Neutrophil (primary cell): ENCODE results near the gene PRPSAP1.

Experiments
- H3K27ac ChIP-seq: fragments of 200-600 bp; sonication (generic); 2 replicates; pipeline ENCODE4 v1.5.1; 2016; ENCODE audit warnings: mild to moderate bottlenecking, moderate library complexity
- H3K27me3 ChIP-seq: fragments of 200-600 bp; sonication (generic); 2 replicates; pipeline ENCODE4 v1.6.0; 2016; ENCODE audit warnings: mild to moderate bottlenecking
- H3K36me3 ChIP-seq: fragments of 200-600 bp; sonication (generic); 2 replicates; pipeline ENCODE4 v1.5.1; 2017
- H3K4me1 ChIP-seq, 2 experiments: fragments of 200-600 bp in 1 of 2; sonication (generic) in 1 of 2; 1 replicate in 1 of 2; 2 replicates in 1 of 2; pipeline versions ENCODE4 v1.5.1 to v1.6.1; 2013 to 2016; ENCODE audit warnings: low read depth in 1 of 2, low read length in 1 of 2, mild to moderate bottlenecking in 1 of 2, moderate library complexity in 1 of 2; ENCODE audit not compliant: control insufficient read depth in 1 of 2, insufficient read depth in 1 of 2
- H3K4me3 ChIP-seq, 2 experiments: fragments of 200-600 bp in 1 of 2; sonication (generic) in 1 of 2; 1 replicate in 1 of 2; 2 replicates in 1 of 2; pipeline ENCODE4 v1.5.1; 2013 to 2016; ENCODE audit warnings: low read depth in 1 of 2, low read length in 1 of 2, mild to moderate bottlenecking in 1 of 2, moderate library complexity in 1 of 2
- H3K9me3 ChIP-seq: fragments of 200-600 bp; sonication (generic); 2 replicates; pipeline ENCODE4 v1.5.1; 2016
- TF ChIP-seq, protein P1 (sequence below): fragments of 200-600 bp; sonication (generic); IDR thresholded peaks from 2 replicates; pipeline ENCODE4 v1.5.1; 2016; ENCODE audit warnings: antibody characterized with exemption

The PRPSAP1 gene

DNA sequence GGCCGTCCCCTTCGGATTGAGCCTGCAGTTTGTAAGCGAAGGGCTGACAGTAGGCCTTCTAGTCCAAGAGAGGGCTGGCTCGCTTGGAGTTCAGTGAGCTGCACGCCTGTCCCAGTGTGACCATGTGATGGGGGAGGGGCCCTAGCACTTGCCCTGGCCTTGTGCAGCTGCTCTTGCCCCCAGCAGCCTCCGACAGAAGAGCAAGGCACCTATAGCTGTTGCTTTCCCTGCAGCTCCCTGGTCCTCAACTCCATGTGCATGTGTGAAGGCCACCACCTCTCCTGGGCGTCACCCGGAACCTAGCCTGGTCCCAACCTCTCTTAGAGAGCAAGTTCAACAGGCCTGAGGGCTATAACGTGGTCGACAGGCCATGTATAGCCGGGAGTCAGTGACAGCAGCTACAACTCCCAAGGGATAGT lies 36.3 kb upstream of the PRPSAP1 start:
- peaks cover 22% of the 10 kb centered on the region for H3K27me3 ChIP-seq
- no peaks in the 10 kb centered on the region for H3K9me3 ChIP-seq
- H3K36me3 ChIP-seq, result peaks cover 41% of the 10 kb centered on the region
- H3K4me3 ChIP-seq, result no peak overlapping the region
- TF ChIP-seq, protein P1, sequence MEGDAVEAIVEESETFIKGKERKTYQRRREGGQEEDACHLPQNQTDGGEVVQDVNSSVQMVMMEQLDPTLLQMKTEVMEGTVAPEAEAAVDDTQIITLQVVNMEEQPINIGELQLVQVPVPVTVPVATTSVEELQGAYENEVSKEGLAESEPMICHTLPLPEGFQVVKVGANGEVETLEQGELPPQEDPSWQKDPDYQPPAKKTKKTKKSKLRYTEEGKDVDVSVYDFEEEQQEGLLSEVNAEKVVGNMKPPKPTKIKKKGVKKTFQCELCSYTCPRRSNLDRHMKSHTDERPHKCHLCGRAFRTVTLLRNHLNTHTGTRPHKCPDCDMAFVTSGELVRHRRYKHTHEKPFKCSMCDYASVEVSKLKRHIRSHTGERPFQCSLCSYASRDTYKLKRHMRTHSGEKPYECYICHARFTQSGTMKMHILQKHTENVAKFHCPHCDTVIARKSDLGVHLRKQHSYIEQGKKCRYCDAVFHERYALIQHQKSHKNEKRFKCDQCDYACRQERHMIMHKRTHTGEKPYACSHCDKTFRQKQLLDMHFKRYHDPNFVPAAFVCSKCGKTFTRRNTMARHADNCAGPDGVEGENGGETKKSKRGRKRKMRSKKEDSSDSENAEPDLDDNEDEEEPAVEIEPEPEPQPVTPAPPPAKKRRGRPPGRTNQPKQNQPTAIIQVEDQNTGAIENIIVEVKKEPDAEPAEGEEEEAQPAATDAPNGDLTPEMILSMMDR, result no peak
- peaks cover 12 to 13% of the 10 kb centered on the region in 2 experiments for H3K4me1 ChIP-seq
- no peak overlapping the region for H3K27ac ChIP-seq

DNA sequence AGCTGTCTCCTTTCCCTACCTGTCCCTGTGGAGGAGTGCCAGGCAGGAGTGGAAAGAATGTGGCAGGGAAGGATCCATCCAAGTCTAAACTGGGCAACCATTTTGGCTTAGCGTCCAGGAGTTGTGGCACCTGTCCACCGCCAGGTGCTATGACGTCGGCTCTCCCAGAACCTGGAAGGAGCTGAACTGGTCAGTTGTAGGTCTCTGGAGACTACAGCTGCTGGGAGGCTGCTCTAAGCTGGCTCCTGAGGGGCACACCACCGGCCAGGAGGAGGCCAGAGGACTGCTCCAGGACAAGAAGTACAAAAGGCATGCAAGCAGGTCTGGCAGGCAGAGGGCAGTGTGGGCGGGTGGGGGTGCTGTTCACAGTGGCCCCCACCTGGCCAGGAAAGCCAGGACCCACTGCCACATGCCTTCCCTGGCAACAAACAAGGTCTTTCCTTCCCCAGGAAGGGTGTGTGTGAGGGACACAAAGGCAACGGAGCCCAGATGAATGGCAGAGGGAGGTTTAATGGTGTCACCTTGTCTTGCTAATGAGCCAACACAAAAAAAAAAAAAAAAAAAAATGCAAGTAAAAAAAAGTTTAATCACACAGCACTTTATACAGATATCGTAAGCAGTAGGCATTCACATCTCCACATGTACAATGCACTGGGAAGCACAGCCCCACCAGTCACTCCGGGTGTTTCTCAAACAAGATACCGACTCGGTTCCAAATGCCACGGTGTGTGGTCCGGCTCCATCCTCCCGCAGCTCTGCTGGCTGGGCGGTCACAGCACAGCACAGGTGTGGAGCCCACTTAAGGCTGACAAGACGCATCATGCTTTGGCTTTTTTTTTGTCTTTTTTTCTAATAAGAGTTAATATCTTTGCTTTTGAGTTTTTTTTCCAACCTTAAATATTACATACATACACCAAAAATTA lies 35.5 kb upstream of the PRPSAP1 start:
- H3K4me3 ChIP-seq, result no peak overlapping the region
- H3K4me1 ChIP-seq, result peaks cover 18 to 19% of the 10 kb centered on the region in 2 experiments
- H3K27ac ChIP-seq, result no peak overlapping the region
- TF ChIP-seq, protein P1, result no peak
- H3K9me3 ChIP-seq, result no peaks in the 10 kb centered on the region
- peaks cover 38% of the 10 kb centered on the region for H3K36me3 ChIP-seq
- peaks cover 29% of the 10 kb centered on the region for H3K27me3 ChIP-seq

DNA sequence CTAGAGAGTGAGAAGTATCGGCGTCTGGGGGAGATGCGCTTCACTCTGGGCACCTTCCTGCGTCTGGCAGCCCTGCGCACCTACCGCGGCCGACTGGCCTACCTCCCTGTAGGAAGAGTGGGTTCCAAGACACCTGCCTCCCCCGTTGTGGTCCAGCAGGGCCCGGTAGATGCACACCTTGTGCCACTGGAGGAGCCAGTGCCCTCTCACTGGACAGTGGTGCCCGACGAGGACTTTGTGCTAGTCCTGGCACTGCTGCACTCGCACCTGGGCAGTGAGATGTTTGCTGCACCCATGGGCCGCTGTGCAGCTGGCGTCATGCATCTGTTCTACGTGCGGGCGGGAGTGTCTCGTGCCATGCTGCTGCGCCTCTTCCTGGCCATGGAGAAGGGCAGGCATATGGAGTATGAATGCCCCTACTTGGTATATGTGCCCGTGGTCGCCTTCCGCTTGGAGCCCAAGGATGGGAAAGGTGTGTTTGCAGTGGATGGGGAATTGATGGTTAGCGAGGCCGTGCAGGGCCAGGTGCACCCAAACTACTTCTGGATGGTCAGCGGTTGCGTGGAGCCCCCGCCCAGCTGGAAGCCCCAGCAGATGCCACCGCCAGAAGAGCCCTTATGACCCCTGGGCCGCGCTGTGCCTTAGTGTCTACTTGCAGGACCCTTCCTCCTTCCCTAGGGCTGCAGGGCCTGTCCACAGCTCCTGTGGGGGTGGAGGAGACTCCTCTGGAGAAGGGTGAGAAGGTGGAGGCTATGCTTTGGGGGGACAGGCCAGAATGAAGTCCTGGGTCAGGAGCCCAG lies 33.5 kb upstream of the PRPSAP1 start:
- Histone ChIP-seq H3K4me1 (peaks cover 34 to 37% of the 10 kb centered on the region in 2 experiments), H3K27me3 (peaks cover 48% of the 10 kb centered on the region), H3K9me3 (no peaks in the 10 kb centered on the region), H3K36me3 (peaks cover 22% of the 10 kb centered on the region), H3K27ac (no peak overlapping the region), H3K4me3 (no peak overlapping the region)
- TF ChIP-seq, protein P1, result no peak

DNA sequence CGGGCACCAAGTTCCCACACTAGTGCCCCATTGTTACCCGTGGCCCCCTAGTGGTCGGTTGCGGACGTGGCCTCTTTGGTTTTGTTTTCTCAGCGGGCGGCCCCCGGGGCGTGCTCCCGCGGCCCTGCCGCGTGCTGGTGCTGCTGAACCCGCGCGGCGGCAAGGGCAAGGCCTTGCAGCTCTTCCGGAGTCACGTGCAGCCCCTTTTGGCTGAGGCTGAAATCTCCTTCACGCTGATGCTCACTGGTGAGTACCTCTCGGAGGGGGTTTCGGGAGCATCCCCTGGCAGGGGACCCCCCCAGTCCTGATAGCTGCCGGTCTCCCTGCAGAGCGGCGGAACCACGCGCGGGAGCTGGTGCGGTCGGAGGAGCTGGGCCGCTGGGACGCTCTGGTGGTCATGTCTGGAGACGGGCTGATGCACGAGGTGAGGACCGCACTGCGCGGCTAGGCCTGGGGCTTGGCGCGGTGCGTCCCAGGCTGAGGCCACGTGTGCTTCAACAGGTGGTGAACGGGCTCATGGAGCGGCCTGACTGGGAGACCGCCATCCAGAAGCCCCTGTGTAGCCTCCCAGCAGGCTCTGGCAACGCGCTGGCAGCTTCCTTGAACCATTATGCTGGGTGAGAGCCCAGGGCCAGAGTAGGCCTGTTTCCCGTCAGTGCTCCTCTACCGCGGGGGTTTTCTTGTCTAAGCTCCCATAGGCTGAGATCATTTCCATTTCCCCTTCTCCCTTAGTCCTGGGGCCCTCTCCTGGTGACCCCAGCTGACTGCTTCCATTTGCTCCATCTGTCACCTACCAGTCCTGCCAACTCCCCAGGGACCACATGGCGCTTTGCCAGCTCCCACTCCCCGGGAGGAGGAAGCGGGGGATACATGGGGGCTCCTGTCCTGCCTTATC lies 32.4 kb upstream of the PRPSAP1 start:
- no peak overlapping the region for H3K27ac ChIP-seq
- TF ChIP-seq, protein P1, result peak; percentile 86
- peaks cover 58% of the 10 kb centered on the region for H3K27me3 ChIP-seq
- no peaks in the 10 kb centered on the region for H3K9me3 ChIP-seq
- H3K4me3 ChIP-seq, result peak overlapping the region; percentile 78 to 86
- peaks cover 13% of the 10 kb centered on the region for H3K36me3 ChIP-seq
- H3K4me1 ChIP-seq, result peaks cover 43 to 44% of the 10 kb centered on the region in 2 experiments
